HepG2 (cell line): Measurements from ENCODE around the gene LCORL. TPM values are rescaled to one million over a fixed set of nuclear protein-coding genes. Genes with fewer than 3 reads are reported as not detected.

Experiments
- CREB1 ChIP-seq, 2 experiments: fragments of 450-650 bp in 1 of 2; IDR thresholded peaks; 2 replicates each; pipeline ENCODE4 v1.6.1; 2016 to 2017; ENCODE audit warnings: control low read depth in 1 of 2, mild to moderate bottlenecking in 1 of 2, missing compliant biosample characterization in 1 of 2, missing genetic modification characterization in 1 of 2
- DDIT3 ChIP-seq: sonication (generic); formaldehyde crosslinking; IDR thresholded peaks from 2 replicates; pipeline ENCODE4 v1.4.0; 2020; ENCODE audit warnings: mild to moderate bottlenecking, missing genetic modification reagents
- DZIP1 ChIP-seq: sonication (generic); formaldehyde crosslinking; IDR thresholded peaks from 2 replicates; pipeline ENCODE4 v1.5.0; 2020; ENCODE audit warnings: mild to moderate bottlenecking, missing genetic modification reagents
- ELF1 ChIP-seq: sonication (generic); formaldehyde crosslinking; IDR thresholded peaks from 2 replicates; pipeline ENCODE4 v1.4.0; 2020; ENCODE audit warnings: missing genetic modification reagents
- ERF ChIP-seq: IDR thresholded peaks from 2 replicates; pipeline ENCODE4 v1.6.1; 2018; ENCODE audit warnings: missing biosample characterization, missing genetic modification reagents
- FOSL2 ChIP-seq: sonication (generic); formaldehyde crosslinking; IDR thresholded peaks from 2 replicates; pipeline ENCODE4 v1.4.0; 2020; ENCODE audit warnings: missing genetic modification reagents
- MIER2 ChIP-seq: IDR thresholded peaks from 2 replicates; pipeline ENCODE4 v1.6.1; 2016; ENCODE audit warnings: missing biosample characterization, missing genetic modification reagents
- SMARCC2 ChIP-seq: fragments of 450-650 bp; IDR thresholded peaks from 2 replicates; pipeline ENCODE4 v1.6.1; 2017; ENCODE audit warnings: antibody characterized with exemption, mild to moderate bottlenecking
- SRF ChIP-seq: IDR thresholded peaks from 2 replicates; pipeline ENCODE4 v1.6.1; 2011; ENCODE audit warnings: mild to moderate bottlenecking, low read depth, low read length, moderate library complexity
- SYNCRIP ChIP-seq: fragments of 200-400 bp; formaldehyde crosslinking; IDR thresholded peaks from 2 replicates; pipeline ENCODE4 v1.6.1; 2018; ENCODE audit warnings: mild to moderate bottlenecking, low read depth, low read length; ENCODE audit not compliant: insufficient read depth
- TAF1 ChIP-seq: sonication (generic); formaldehyde crosslinking; IDR thresholded peaks from 2 replicates; pipeline ENCODE4 v1.4.0; 2020; ENCODE audit warnings: missing genetic modification reagents
- TEAD2 ChIP-seq: sonication (generic); formaldehyde crosslinking; IDR thresholded peaks from 2 replicates; pipeline ENCODE4 v1.9.0; 2021; ENCODE audit warnings: missing genetic modification reagents
- TEAD3 ChIP-seq: optimal IDR thresholded peaks from 2 replicates; pipeline ENCODE3; 2016; ENCODE audit warnings: borderline replicate concordance
- ZFP36L1 ChIP-seq: sonication (generic); formaldehyde crosslinking; IDR thresholded peaks from 2 replicates; pipeline ENCODE4 v1.8.0; 2022; ENCODE audit warnings: mild to moderate bottlenecking, missing genetic modification reagents, moderate library complexity
- ZFY ChIP-seq: sonication (generic); formaldehyde crosslinking; IDR thresholded peaks from 2 replicates; pipeline ENCODE4 v1.4.0; 2020; ENCODE audit warnings: missing genetic modification reagents
- ZGPAT ChIP-seq: IDR thresholded peaks from 2 replicates; pipeline ENCODE4 v1.6.1; 2016; ENCODE audit warnings: mild to moderate bottlenecking
- ZNF121 ChIP-seq: sonication (generic); formaldehyde crosslinking; IDR thresholded peaks from 2 replicates; pipeline ENCODE4 v1.5.0; 2020; ENCODE audit warnings: mild to moderate bottlenecking, missing genetic modification reagents
- ZNF136 ChIP-seq: sonication (generic); formaldehyde crosslinking; IDR thresholded peaks from 2 replicates; pipeline ENCODE4 v1.8.1; 2022; ENCODE audit warnings: low read depth, mild to moderate bottlenecking, moderate library complexity, missing genetic modification reagents
- ZNF564 ChIP-seq: sonication (generic); formaldehyde crosslinking; IDR thresholded peaks from 2 replicates; pipeline ENCODE4 v1.8.1; 2023; ENCODE audit warnings: mild to moderate bottlenecking, missing genetic modification reagents
- ZNF7 ChIP-seq: IDR thresholded peaks from 2 replicates; pipeline ENCODE4 v1.6.1; 2016; ENCODE audit warnings: missing biosample characterization, missing genetic modification reagents
- polyA plus RNA-seq, 8 experiments: library from polyadenylated mRNA; depleted of rRNA in 3 of 8; stranded (reverse) in 7 of 8; unstranded in 1 of 8; fragments of >200 nt; fragmentation: Illumina TruSeq in 4 of 8; extraction: Trizol in 4 of 8; gene quantifications; 2 replicates each; pipeline versions ENCODE4 v1.2.1 to v1.2.3, GENCODE V29; 2011 to 2016; ENCODE audit warnings: low read depth in 4 of 8, missing spikeins in 1 of 8, mixed read lengths in 1 of 8; ENCODE audit not compliant: insufficient read depth in 1 of 8
- total RNA-seq, 5 experiments: library from RNA; depleted of rRNA; stranded (reverse); fragments of >200 nt; fragmentation: Illumina TruSeq; extraction: Trizol; gene quantifications; 2 replicates each; pipeline ENCODE4 v1.2.3, GENCODE V29; 2016; ENCODE audit warnings: low read depth in 1 of 5
- TF ChIP-seq, protein P1 (sequence below): IDR thresholded peaks from 2 replicates; pipeline ENCODE4 v1.6.1; 2016
- TF ChIP-seq, protein P2 (sequence below): sonication (generic); formaldehyde crosslinking; IDR thresholded peaks from 2 replicates; pipeline ENCODE4 v1.9.0; 2021; ENCODE audit warnings: missing genetic modification reagents, borderline replicate concordance

Gene LCORL
- total and polyA plus RNA-seq, 2 of the 13 experiments (the other 11 are each of a cell fraction or from before 2014, with no cell fraction given), result 5.3 to 14.5 TPM

- TF ChIP-seq ZNF564 (CRISPR knock-in tag) (0 out of 2 replicates have a peak, but pooled peaks have one; percentile 63), TAF1 (CRISPR knock-in tag) (peak; percentile 91), MIER2 (CRISPR knock-in tag) (no peak; the same call in 1 of the 2 replicates), ZNF7 (CRISPR knock-in tag) (no peak), FOSL2 (CRISPR knock-in tag) (no peak), TEAD3 (CRISPR knock-in tag) (peak; percentile 37), ZNF136 (CRISPR knock-in tag) (peak; percentile 55; the same call in 1 of the 2 replicates), ERF (CRISPR knock-in tag) (peak; percentile 75), ELF1 (CRISPR knock-in tag) (peak; percentile 87), DDIT3 (CRISPR knock-in tag) (no peak), SMARCC2 (no peak), SYNCRIP (no peak), ZFP36L1 (CRISPR knock-in tag) (no peak), ZGPAT (peak; percentile 66), ZNF121 (CRISPR knock-in tag) (no peak), SRF (no peak), DZIP1 (CRISPR knock-in tag) (no peak), TEAD2 (CRISPR knock-in tag) (no peak), ZFY (CRISPR knock-in tag) (peak; percentile 99), CREB1 (IDR thresholded peaks at IDR 0.05) (peak; percentile 87), CREB1 (CRISPR knock-in tag; IDR thresholded peaks at IDR 0.05) (peak; percentile 95)
- TF ChIP-seq, protein P1, sequence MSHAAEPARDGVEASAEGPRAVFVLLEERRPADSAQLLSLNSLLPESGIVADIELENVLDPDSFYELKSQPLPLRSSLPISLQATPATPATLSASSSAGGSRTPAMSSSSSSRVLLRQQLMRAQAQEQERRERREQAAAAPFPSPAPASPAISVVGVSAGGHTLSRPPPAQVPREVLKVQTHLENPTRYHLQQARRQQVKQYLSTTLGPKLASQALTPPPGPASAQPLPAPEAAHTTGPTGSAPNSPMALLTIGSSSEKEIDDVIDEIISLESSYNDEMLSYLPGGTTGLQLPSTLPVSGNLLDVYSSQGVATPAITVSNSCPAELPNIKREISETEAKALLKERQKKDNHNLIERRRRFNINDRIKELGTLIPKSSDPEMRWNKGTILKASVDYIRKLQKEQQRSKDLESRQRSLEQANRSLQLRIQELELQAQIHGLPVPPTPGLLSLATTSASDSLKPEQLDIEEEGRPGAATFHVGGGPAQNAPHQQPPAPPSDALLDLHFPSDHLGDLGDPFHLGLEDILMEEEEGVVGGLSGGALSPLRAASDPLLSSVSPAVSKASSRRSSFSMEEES (CRISPR knock-in tag), result peak; percentile 22; the same call in 1 of the 2 replicates
- TF ChIP-seq, protein P2, sequence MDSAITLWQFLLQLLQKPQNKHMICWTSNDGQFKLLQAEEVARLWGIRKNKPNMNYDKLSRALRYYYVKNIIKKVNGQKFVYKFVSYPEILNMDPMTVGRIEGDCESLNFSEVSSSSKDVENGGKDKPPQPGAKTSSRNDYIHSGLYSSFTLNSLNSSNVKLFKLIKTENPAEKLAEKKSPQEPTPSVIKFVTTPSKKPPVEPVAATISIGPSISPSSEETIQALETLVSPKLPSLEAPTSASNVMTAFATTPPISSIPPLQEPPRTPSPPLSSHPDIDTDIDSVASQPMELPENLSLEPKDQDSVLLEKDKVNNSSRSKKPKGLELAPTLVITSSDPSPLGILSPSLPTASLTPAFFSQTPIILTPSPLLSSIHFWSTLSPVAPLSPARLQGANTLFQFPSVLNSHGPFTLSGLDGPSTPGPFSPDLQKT, result peak; percentile 34; the same call in 1 of the 2 replicates
Measured at GRCh38 chr4:17810260-17811077, 211.1 kb downstream of the LCORL start, which contains the start of the genes DCAF16 and NCAPG (continued).
